ENCODE data around the gene DOCK4.

Gene DOCK4

DNA sequence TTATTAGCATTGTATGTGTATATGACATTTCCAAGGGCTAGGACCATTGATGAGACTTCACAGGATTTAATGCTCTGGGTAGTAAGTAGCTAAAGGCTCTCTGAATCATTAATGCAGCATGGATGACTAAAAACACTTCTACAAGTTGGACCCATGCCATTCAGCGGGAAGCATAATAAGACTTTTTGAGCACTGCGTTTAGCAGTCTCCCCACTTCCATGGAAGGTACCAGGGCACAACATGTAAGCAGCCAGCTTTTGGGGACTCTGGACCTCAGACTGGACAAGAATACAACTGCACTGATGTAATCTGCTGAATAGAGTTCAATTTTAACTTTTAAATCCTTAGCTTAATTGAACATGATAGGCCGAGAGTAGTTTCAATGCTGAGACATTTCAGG is 452.2 kb downstream of the DOCK4 start:
- H3K27me3 ChIP-seq, result no peaks in the 10 kb centered on the region
- intact Hi-C loops (cut with DNase I; ENCODE audit: low total_unique reads), result no loop called here
- no peak overlapping the region for H3K4me3 ChIP-seq
- peaks cover 0 to 2% (median 0%) of the 10 kb centered on the region in 3 donors for H3K36me3 ChIP-seq
- no peak for DNase-seq
- H3K4me1 ChIP-seq, result peaks cover 0 to 8% (median 3%) of the 10 kb centered on the region in 4 donors
- H3K27ac ChIP-seq, result no peak overlapping the region
- no peaks in the 10 kb centered on the region for H3K9me3 ChIP-seq
- TF ChIP-seq, protein P1, sequence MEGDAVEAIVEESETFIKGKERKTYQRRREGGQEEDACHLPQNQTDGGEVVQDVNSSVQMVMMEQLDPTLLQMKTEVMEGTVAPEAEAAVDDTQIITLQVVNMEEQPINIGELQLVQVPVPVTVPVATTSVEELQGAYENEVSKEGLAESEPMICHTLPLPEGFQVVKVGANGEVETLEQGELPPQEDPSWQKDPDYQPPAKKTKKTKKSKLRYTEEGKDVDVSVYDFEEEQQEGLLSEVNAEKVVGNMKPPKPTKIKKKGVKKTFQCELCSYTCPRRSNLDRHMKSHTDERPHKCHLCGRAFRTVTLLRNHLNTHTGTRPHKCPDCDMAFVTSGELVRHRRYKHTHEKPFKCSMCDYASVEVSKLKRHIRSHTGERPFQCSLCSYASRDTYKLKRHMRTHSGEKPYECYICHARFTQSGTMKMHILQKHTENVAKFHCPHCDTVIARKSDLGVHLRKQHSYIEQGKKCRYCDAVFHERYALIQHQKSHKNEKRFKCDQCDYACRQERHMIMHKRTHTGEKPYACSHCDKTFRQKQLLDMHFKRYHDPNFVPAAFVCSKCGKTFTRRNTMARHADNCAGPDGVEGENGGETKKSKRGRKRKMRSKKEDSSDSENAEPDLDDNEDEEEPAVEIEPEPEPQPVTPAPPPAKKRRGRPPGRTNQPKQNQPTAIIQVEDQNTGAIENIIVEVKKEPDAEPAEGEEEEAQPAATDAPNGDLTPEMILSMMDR (IDR thresholded peaks at IDR 0.05), result no peak

DNA sequence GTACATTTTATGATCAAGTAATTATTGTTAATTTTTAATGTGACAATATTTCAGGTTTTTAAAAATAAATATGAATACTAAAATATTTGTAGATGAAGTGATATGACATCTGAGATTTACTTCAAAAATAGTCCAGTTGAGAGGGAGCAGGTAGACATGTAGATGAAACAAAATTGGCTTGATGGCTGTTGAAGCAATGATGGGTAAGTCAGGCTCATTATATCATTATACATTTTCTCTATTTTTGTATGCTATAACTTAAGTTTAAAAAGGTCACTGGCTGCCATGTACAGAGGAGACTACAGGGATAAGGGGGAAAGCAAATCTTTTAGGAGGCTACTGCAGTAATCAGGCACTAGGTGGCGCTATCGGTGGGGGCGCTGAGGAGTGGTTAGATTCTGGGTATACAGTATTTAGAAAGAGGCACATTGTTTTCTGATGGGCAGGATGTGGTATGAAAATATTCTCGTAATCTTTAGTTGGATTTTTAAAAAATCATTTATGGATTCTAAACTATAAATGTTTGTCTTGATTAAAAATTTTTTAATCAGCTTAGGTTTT is 454.1 kb downstream of the DOCK4 start:
- peak in 1 of 2 donors; percentile 70 for DNase-seq
- peaks cover 0 to 8% (median 3%) of the 10 kb centered on the region in 4 donors for H3K4me1 ChIP-seq
- H3K27ac ChIP-seq, result no peak overlapping the region
- H3K36me3 ChIP-seq, result peaks cover 0 to 3% (median 0%) of the 10 kb centered on the region in 3 donors
- no peaks in the 10 kb centered on the region for H3K27me3 ChIP-seq
- no peak overlapping the region for H3K4me3 ChIP-seq
- intact Hi-C loops (cut with DNase I; ENCODE audit: low total_unique reads), result no loop called here
- TF ChIP-seq, protein P1 (IDR thresholded peaks at IDR 0.05), result peak; percentile 46 to 47
- H3K9me3 ChIP-seq, result no peaks in the 10 kb centered on the region

DNA sequence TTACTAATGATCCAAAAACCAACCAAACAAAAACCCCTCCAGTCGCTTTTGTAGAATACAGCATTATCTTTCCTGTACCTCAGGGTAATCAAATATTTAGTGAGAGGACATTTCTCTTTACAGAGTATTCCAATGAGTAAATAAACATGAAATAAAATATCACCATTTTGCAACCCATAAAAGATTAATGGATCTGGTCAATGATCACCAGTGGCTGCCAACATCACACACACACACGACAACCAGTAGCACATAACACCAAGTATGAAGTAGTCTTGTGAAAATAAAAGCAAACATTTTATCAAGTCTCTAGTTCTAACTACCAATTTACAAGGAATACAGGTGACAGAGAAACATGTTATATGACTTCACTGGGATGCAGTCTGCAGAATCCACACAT is 455.3 kb downstream of the DOCK4 start:
- H3K9me3 ChIP-seq, result no peaks in the 10 kb centered on the region
- no peak overlapping the region for H3K27ac ChIP-seq
- intact Hi-C loops (cut with DNase I; ENCODE audit: low total_unique reads), result no loop called here
- TF ChIP-seq, protein P1 (IDR thresholded peaks at IDR 0.05), result no peak
- H3K36me3 ChIP-seq, result peaks cover 0 to 3% (median 0%) of the 10 kb centered on the region in 3 donors
- no peak overlapping the region for H3K4me3 ChIP-seq
- peaks cover 0 to under 1% (median 0%) of the 10 kb centered on the region in 4 donors for H3K4me1 ChIP-seq
- no peak for DNase-seq
- H3K27me3 ChIP-seq, result no peaks in the 10 kb centered on the region

DNA sequence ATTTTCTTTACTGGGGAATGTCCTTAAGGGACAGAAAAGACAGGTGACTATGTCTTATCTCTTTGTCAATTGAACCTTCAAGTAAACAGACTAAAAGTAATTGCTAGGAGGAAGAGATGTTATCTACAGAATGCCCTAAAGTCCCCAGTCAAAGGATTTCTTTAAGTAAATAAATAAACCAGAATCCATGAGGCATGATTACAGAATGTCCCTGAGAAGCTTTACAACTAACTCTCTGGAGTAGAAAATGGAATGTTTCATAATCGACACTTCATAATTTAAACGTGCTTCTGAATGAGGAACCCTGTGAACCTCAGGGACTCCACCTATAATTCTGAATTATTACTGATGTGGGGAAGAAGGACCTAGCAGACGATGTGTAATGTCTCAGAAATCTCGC is 456.0 kb downstream of the DOCK4 start:
- no peak for DNase-seq
- Histone ChIP-seq H3K4me3 (no peak overlapping the region), H3K9me3 (no peaks in the 10 kb centered on the region), H3K27me3 (no peaks in the 10 kb centered on the region), H3K27ac (no peak overlapping the region), H3K36me3 (peaks cover 0 to 3% (median 0%) of the 10 kb centered on the region in 3 donors), H3K4me1 (no peaks in the 10 kb centered on the region)
- intact Hi-C loops (cut with DNase I; ENCODE audit: low total_unique reads), result no loop called here
- TF ChIP-seq, protein P1 (IDR thresholded peaks at IDR 0.05), result no peak

DNA sequence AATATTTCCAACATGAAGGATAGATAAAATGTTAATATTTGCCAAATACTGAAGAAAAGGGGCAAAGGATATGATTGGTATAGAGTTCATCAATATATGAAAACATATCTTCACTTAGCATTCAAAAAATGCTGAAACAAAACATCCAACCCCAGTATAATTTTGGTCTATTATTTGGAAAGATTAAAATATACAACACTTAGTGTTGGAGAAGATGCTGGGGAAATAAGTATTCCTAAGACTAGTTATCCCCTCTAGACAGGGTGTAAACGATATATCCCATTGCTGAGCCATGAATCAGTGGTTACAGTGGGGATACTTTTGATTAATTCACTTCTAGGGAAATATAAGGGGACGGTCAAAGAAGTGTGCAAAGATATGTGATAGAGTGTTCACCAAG is 456.6 kb downstream of the DOCK4 start:
- Histone ChIP-seq H3K36me3 (peaks cover 0 to 3% (median 0%) of the 10 kb centered on the region in 3 donors), H3K9me3 (no peaks in the 10 kb centered on the region), H3K4me3 (no peak overlapping the region), H3K27ac (no peak overlapping the region), H3K27me3 (no peaks in the 10 kb centered on the region), H3K4me1 (no peaks in the 10 kb centered on the region)
- intact Hi-C loops (cut with DNase I; ENCODE audit: low total_unique reads), result no loop called here
- TF ChIP-seq, protein P1 (IDR thresholded peaks at IDR 0.05), result no peak
- DNase-seq, result no peak

DNA sequence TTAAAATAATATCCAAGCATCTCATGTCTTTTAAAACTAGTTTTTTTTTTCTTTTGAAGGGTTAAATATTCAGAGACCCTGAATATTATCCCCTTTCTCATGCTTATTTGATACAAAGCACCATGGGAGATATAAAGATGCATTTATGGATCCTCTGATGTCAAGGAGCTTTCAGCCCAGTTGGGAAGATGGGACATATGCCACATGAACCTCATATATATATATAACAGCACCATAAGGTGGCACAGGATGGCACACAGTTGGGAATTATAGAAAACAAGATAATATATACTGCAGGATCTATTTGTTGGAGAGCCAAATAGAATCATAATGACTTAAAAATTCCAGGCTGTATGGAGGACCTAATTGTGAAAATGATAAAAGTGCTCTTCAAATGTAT is 458.5 kb downstream of the DOCK4 start:
- no peak overlapping the region for H3K27ac ChIP-seq
- intact Hi-C loops (cut with DNase I; ENCODE audit: low total_unique reads), result no loop called here
- H3K27me3 ChIP-seq, result no peaks in the 10 kb centered on the region
- no peaks in the 10 kb centered on the region for H3K4me1 ChIP-seq
- no peak for DNase-seq
- H3K36me3 ChIP-seq, result peaks cover 0 to 3% (median 0%) of the 10 kb centered on the region in 3 donors
- no peak overlapping the region for H3K4me3 ChIP-seq
- H3K9me3 ChIP-seq, result no peaks in the 10 kb centered on the region
- TF ChIP-seq, protein P1 (IDR thresholded peaks at IDR 0.05), result no peak
